Stimulated activated CD4-positive, alpha-beta T cell treated with anti-CD3 and anti-CD28 coated beads, Interleukin-1b, Interleukin-23, amount 100 ng/mL, for 24 hours (primary cell): ENCODE data around the gene ZNF611.
"Not testable (repeated sequence)": the region's sequence is repeated elsewhere in the genome, so short reads cannot be mapped to it uniquely, and the experiment has no call there.

Source experiments
- DNase-seq, 4 experiments: peaks; one replicate each; pipeline ENCODE4 v3.0.0-alpha.2; 2020; ENCODE audit warnings: low read depth in 4 of 4, low spot score in 1 of 4

Gene ZNF611

GRCh38 chr19:52687684-52688083 is 47.2 kb downstream of the ZNF611 start:
- DNase-seq: no peak

DNA sequence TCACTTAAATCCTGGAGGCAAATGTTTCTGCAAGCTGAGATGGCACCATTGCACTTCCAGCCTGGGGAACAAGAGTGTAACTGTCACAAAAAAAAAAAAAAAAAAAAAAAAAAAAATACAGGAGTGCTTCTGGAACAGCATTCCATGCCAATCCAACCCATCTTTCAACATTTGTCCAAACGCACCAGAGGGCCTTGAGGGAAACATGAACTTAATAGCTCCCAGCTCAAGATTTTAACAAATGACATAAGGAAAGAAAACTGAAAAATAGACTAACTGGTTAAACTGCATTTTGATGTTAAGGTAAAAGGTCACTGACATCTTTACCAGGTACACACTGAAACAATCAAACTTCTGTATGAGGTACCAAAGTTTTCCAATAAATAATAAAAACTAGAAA is 49.0 kb downstream of the ZNF611 start:
- DNase-seq: no peak

- DNase-seq: not testable (repeated sequence)
Observed at GRCh38 chr19:52681216-52681615, 53.6 kb downstream of the ZNF611 start.

GRCh38 chr19:52679598-52679997 is 55.2 kb downstream of the ZNF611 start:
- DNase-seq: no peak

DNA sequence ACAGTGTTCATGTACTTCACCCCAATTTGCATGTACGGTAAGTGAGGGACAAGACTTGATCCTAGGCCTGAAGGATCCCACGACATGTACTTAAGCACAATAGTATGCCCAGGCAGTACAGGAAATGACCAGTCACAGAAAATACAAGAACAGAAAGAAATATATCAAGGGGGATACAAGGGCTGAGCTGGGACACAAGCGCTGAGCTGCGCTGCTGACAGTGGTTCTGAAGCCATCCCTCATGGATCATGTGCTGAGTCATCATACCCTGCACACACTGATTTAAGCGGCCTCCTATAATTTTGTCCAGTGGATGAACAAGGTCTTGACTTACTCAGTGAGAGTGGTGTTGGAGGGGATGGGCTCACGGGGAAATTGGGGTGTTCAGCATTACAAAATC is 59.6 kb downstream of the ZNF611 start:
- not testable (repeated sequence) for DNase-seq

GRCh38 chr19:52673014-52673413 is 61.8 kb downstream of the ZNF611 start:
- no peak for DNase-seq

DNA sequence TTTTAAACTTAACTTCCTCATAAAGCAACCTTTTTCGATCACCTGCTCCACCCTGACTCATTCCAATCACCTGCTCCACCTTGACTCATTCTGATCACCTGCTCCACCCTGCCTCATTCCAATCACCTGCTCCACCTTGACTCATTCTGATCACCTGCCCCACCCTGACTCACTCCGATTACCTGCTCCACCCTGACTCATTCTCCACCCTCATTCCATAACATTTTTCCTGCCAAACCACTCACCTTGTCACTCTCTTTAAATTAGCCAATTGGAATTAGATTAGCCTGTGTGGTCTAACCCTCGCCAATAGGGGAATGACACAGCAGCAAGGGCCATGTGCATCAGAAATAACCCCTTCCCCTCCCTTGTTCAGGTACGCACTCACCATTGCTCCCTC is 64.8 kb downstream of the ZNF611 start:
- no peak for DNase-seq

DNA sequence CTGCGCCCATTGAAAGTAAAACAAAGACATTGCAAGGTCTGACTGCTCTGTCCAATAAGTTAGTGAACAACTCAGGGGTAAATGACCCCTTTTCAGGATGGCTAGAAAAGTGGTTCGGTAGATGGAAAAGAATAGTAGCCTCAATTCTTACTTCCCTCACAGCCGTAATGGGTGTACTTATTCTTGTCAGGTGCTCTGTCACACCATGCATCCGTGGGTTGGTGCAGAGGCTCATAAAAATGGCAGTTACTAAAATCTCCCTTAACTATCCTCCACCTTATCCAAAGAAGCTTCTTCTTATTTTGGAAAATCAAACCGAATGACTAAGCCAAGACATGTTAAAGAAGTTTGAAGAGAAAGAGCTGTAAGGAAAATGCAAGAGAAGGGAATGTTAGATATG is 65.3 kb downstream of the ZNF611 start:
- DNase-seq: no peak

- no peak for DNase-seq
Observed at GRCh38 chr19:52667972-52668371, 66.9 kb downstream of the ZNF611 start.

- DNase-seq: no peak
Observed at GRCh38 chr19:52666506-52666905, 68.3 kb downstream of the ZNF611 start.

DNA sequence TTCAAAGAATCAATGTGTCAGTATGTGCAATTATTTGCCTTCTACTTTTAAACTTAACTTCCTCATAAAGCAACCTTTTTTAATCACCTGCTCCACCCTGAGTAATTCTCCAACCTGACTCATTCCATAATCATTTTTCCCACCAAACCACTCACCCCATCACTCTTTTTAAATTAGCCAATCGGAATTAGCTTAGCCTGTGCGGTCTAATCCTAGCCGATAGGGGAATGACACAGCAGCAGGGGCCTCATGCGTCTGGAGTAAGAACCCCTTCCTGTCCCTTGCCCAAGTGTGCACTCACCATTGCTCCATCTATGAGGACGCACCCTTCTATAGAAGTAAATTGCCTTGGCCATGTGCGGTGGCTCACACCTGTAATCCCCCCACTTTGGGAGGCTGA is 69.3 kb downstream of the ZNF611 start:
- no peak for DNase-seq

GRCh38 chr19:52665027-52665426 is 69.8 kb downstream of the ZNF611 start:
- no peak for DNase-seq

DNA sequence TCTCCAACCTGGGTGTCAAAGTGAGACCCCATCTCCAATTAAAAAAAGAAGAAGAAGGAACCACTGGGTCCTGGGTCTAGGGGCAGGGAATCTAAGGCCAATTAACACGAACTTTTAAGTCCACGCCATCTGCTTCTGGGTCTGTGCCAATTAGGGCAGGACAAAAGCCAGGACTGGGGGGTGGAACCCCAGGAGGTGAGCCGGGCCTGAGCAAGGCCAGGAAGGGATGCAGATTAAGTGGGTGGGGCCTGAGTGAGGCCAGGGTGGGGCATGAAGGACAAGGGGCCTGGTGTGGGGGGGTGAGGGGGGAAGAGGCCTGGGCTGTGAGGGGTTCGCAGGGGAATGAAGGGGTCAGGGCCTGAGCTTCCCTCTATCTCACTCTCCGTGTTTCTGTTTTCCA is 70.4 kb downstream of the ZNF611 start:
- DNase-seq: no peak

- DNase-seq: no peak
Observed at GRCh38 chr19:52662631-52663030, 72.2 kb downstream of the ZNF611 start.

- DNase-seq: no peak
Observed at GRCh38 chr19:52660981-52661380, 73.9 kb downstream of the ZNF611 start.

DNA sequence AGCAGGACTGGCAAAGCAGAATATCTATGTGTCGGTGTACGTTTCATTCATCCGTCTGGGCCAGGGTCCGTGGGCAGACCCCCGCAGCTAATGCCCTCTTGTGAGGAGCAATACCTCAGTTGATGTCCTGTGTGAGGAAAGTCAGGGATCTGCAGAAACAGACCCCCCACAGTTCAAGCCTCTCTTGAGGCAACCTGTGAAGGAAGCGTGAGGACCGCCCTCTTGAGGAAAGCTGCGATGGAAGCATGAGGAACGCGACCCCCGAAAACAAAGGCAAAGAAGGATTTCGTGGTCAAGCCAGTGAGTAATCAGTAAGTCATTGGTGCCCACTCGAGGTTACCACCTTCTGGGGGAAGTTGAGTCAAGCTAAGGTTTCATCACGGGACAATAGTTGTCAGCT is 75.8 kb downstream of the ZNF611 start:
- no peak for DNase-seq

DNA sequence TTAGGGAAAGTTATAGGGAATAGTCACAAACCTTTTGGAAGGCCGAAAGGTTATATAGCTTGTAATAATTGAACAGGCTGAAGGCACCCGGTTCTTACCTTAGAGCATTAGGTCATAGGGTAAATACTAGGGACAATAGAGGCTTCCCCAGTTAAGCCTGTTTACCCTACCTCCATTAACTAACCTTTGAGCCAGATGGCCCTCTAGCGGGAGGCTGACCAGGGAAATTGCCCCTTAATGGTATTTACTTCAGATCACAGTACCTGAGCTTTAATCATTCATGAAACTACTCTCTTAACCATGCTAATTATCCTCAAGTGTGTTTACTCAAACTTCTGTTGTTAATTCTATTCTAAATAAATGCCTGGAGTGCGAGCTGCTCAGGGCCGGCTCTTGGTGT is 76.2 kb downstream of the ZNF611 start:
- no peak for DNase-seq

GRCh38 chr19:52653161-52653560 is 81.7 kb downstream of the ZNF611 start:
- DNase-seq: no peak
